Naive thymus-derived CD8-positive, alpha-beta T cell (primary cell): Measurements from ENCODE around the gene MGAT3. TPM values are rescaled to one million over a fixed set of nuclear protein-coding genes. Genes with fewer than 3 reads are reported as not detected.

Source experiments
- ATAC-seq, 2 donors: fragments of 150-1000 bp; cut with Tn5 transposase in 1 of 2; sonication (Bioruptor Pico), chemical (Tn5 transposase) in 1 of 2; 1 replicate in 1 of 2; 2 replicates in 1 of 2; pipeline ENCODE4 v1.10.0; 2021; ENCODE audit warnings: mild to moderate bottlenecking in 2 of 2, moderate library complexity in 2 of 2
- POLR2A ChIA-PET: fragments of 350-600 bp; sonication (Branson Sonifier 250); formaldehyde crosslinking; loops from one replicate; lab custom pipeline; 2021; ENCODE audit warnings: antibody characterized with exemption; lab: Charles Lee
- DNase-seq, 10 donors: peaks; one replicate each; pipeline versions ENCODE4 v3.0.0 to v3.0.0-alpha.2; 2020 to 2022
- H3K27ac Mint-ChIP-seq, 10 donors: one replicate each; pipeline ENCODE4 v1.8.0; 2020 to 2022; ENCODE audit warnings: mild to moderate bottlenecking in 10 of 10, mixed read lengths in 10 of 10, moderate library complexity in 4 of 10, inconsistent platforms in 1 of 10
- H3K27me3 Mint-ChIP-seq, 5 donors: one replicate each; pipeline ENCODE4 v1.8.0; 2021 to 2022; ENCODE audit warnings: mixed read lengths in 5 of 5
- H3K36me3 Mint-ChIP-seq, 3 donors: one replicate each; pipeline ENCODE4 v1.8.0; 2020 to 2022; ENCODE audit warnings: mixed read lengths in 3 of 3, mild to moderate bottlenecking in 2 of 3, inconsistent platforms in 1 of 3
- H3K4me1 Mint-ChIP-seq, 4 donors: one replicate each; pipeline ENCODE4 v1.8.0; 2021 to 2022; ENCODE audit warnings: mixed read lengths in 4 of 4
- H3K4me3 Mint-ChIP-seq, 10 donors: one replicate each; pipeline ENCODE4 v1.8.0; 2020 to 2022; ENCODE audit warnings: mild to moderate bottlenecking in 10 of 10, mixed read lengths in 10 of 10, moderate library complexity in 6 of 10, inconsistent platforms in 1 of 10
- H3K9me3 Mint-ChIP-seq, 9 donors: one replicate each; pipeline ENCODE4 v1.8.0; 2020 to 2022; ENCODE audit warnings: mixed read lengths in 9 of 9, mild to moderate bottlenecking in 3 of 9, inconsistent platforms in 1 of 9, moderate library complexity in 1 of 9
- polyA plus RNA-seq, 3 donors: library from polyadenylated mRNA; unstranded; fragments of 300-500 nt; fragmentation: Illumina TruSeq; gene quantifications; one replicate each; pipeline ENCODE4 v1.2.3, GENCODE V29; 2021
- total RNA-seq, 8 experiments: library from RNA in 2 of 8; stranded (reverse) in 2 of 8; gene quantifications; one replicate each; pipeline ENCODE4 v1.2.3 and lab custom pipeline; 2021 to 2026

The MGAT3 gene
- total and polyA plus RNA-seq, 5 experiments from 2014 or later, result 0.05 to 0.55 (median 0.27) TPM

DNA sequence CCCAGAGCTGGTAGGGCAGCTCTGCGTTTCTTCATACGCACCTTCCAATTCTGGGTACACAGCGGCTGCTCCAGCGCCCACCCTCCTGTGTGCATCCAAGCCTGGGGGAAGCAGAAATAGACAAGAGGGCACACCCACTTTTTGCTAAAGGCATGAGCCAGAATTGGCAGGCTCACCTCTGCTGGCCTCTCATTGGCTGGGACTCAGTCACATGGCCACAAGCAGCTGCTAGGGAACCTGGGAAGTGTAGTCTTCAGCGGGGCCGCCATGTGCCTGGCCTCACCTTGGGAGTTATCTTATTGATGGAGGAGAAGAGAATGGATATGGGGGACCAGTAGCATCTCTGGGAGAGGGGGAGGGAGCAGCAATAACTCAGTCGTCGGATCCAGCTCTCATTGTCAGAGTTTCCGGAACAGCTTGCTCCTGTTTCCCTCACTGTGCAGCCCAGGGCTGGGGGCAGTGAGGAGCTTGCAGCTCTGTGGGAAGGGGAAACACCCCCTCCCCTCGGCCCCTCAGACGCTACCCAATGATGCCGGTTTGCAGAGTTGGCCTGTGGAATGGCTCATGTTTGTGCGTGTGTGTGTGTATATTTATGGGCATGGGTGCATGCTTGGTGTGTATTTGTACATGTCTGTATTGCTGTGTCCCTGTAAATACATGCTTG is 33.5 kb downstream of the MGAT3 start:
- H3K36me3 Mint-ChIP-seq, result no peaks in the 10 kb centered on the region
- ATAC-seq (peak; percentile 100), DNase-seq (peak; percentile 52 to 88 (median 75))
- POLR2A ChIA-PET, result interaction anchor here (0.6 to 1.8 kb wide), 10 partner anchors 9 to 554 kb away, joined by 3 to 12 read pairs (median 4); partner anchors contain the start of genes ATF4, MIEF1 and TAB1
- H3K27me3 Mint-ChIP-seq, result no peaks in the 10 kb centered on the region
- H3K27ac Mint-ChIP-seq, result peak overlapping the region in 5 of 10 donors; percentile 25 to 82 (median 59)
- H3K9me3 Mint-ChIP-seq, result no peaks in the 10 kb centered on the region
- H3K4me3 Mint-ChIP-seq, result peak overlapping the region in 4 of 10 donors; percentile 51 to 81 (median 71)
- peaks cover 9 to 16% (median 14%) of the 10 kb centered on the region in 4 donors for H3K4me1 Mint-ChIP-seq

DNA sequence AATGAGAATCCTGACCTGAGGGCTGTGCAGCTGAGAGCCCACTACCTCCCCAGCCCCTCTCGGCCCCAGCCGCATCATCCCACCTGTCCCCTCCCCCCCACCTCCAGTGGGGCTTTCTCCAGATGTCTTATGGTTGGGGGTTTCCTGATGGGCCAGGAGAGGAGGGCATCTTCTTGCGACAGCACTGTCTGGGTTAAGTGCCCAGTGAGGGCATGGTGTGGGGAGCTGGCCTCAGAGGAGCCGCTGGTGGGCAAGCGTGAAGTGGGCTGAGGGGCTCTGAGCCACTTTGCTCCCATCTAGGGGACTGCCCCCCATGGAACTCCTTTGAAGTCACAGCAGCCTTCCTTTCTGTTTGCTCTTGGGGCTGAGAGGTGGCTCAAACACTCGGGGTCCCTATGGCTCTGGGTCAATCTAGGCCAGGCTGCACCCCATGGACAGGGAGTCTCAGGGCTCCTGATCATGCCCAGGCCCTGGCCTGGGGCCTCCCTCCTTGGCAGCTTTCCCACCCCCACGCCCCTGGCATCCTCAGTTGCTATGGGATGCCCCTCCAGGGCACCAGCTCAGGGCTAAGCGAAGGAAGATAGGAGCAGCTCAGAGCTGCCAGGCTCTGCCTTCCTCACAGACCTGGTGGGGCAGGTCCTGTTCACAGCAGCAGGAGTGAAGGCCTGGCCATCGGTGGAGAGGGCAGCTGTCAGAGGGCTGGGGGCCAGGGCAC is 34.3 kb downstream of the MGAT3 start:
- H3K36me3 Mint-ChIP-seq, result no peaks in the 10 kb centered on the region
- no peaks in the 10 kb centered on the region for H3K9me3 Mint-ChIP-seq
- peaks cover 9 to 16% (median 15%) of the 10 kb centered on the region in 4 donors for H3K4me1 Mint-ChIP-seq
- ATAC-seq (no peak), DNase-seq (no peak)
- H3K4me3 Mint-ChIP-seq, result no peak overlapping the region
- H3K27me3 Mint-ChIP-seq, result no peaks in the 10 kb centered on the region
- POLR2A ChIA-PET, result interaction anchor here (0.6 to 1.8 kb wide), 6 partner anchors 9 to 91 kb away, joined by 3 to 12 read pairs (median 4); partner anchors contain the start of genes ATF4, MIEF1 and TAB1
- no peak overlapping the region for H3K27ac Mint-ChIP-seq

DNA sequence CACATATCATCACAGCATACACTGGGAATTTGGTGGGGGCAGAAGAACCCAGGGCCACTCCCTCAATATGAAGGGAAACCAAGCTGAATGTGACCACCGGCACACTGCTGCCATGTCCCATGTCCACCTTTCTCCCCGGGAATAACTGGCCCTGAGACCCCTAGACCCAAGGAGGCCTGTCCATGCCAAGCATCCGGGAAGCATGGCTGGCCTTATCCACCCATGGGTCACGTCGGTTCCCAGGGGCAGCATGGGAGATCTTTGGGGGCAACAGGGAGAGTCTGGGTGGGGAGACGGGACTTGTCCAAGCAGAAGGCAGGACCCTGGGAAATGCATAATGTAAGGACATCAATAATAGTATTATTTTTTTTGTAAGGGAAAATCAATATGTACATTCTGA is 34.9 kb downstream of the MGAT3 start:
- no peak for ATAC-seq
- no peaks in the 10 kb centered on the region for H3K9me3 Mint-ChIP-seq
- H3K4me3 Mint-ChIP-seq, result no peak overlapping the region
- POLR2A ChIA-PET, result interaction anchor here (0.6 to 1.3 kb wide), 2 partner anchors 10 to 57 kb away, joined by 3 to 5 read pairs; no protein-coding TSS in a partner anchor
- H3K27me3 Mint-ChIP-seq, result no peaks in the 10 kb centered on the region
- H3K27ac Mint-ChIP-seq, result no peak overlapping the region
- no peaks in the 10 kb centered on the region for H3K36me3 Mint-ChIP-seq
- no peak for DNase-seq
- peaks cover 9 to 19% (median 16%) of the 10 kb centered on the region in 4 donors for H3K4me1 Mint-ChIP-seq

DNA sequence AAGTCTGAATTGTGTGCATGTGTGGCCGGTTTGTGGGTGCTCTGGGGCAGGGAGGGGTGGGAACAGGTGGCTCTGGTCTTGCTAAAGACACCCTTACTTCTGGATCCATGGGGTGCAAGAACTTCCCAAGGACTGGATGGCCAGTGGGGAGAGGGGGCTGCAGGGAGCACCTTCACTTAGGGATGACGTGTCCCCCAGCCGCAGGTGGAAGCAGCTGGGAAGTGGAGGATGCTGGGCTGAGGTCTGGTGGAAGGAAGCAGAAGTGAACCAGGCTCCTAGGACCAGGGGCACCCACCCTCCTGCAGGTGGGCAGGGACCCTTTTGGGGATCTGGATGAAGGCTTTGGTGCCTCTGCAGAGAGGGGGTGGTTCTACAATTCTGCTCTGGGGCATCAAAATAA is 35.4 kb downstream of the MGAT3 start:
- POLR2A ChIA-PET, result interaction anchor here (1.3 to 3.1 kb wide), 2 partner anchors 37 to 57 kb away, joined by 3 to 19 read pairs; no protein-coding TSS in a partner anchor
- Mint-ChIP-seq H3K36me3 (no peaks in the 10 kb centered on the region), H3K4me3 (no peak overlapping the region), H3K27ac (no peak overlapping the region), H3K27me3 (no peaks in the 10 kb centered on the region), H3K4me1 (peaks cover 9 to 19% (median 16%) of the 10 kb centered on the region in 4 donors), H3K9me3 (no peaks in the 10 kb centered on the region)
- ATAC-seq (no peak), DNase-seq (no peak)

DNA sequence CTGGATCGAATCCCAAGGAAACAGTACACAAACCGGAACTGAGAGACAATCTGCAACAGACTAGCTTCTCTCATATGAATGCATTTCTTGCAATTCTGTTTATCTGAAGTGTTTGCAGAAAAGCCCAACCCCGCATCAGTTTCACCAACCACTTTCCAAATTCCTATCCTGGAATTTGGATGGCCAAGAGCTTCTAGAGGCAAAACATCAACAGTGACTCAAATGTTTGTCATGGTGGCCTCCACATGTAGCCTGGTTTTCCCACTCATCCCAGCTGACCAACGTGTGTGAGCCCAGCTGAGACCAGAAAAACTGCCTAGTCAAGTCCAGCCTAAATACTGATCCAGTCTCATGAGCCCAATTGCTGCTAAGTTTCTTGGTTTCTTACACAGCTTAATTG is 36.9 kb downstream of the MGAT3 start:
- Mint-ChIP-seq H3K4me1 (peaks cover 9 to 20% (median 17%) of the 10 kb centered on the region in 4 donors), H3K36me3 (no peaks in the 10 kb centered on the region), H3K27ac (peak overlapping the region in 1 of 10 donors; percentile 28), H3K4me3 (no peak overlapping the region), H3K27me3 (no peaks in the 10 kb centered on the region), H3K9me3 (no peaks in the 10 kb centered on the region)
- POLR2A ChIA-PET, result interaction anchor here (0.5 to 3.1 kb wide), 6 partner anchors 9 to 96 kb away, joined by 3 to 19 read pairs (median 6); partner anchors contain the start of gene ATF4
- ATAC-seq (no peak), DNase-seq (no peak)

DNA sequence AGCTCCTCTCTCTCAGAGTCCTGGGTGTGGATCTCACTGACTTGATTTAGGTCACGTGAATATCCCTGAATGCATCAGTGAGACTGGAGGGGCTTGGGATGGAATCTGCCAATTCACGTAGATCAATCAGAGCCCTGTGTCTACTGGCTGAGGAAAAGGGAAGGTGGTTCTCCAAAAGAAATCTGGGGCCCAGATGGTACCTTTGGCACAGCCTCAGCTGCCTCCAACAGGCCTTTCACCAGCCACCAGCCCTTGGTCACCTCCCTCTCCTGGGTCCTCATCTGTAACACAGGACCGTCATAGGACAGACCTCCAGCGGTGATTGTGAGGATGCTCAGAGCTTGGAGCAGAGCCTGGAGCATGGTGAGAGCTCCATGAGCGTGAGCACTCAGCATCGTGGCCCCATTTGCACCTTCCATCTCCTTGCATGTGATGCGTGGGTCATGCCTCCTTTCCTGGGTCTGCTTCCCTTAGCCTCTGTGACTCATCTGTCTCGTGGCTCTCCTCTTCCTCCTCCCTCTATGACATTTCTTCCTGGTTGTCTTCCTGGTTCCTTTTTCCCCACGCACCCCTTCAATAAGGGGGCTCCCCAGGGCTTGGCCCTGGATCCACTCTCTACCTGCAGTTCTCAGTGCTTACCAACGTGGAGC is 37.8 kb downstream of the MGAT3 start:
- POLR2A ChIA-PET, result interaction anchor here (0.7 to 3.1 kb wide), 5 partner anchors 8 to 101 kb away, joined by 3 to 19 read pairs (median 4); no protein-coding TSS in a partner anchor
- ATAC-seq, result no peak
- H3K36me3 Mint-ChIP-seq, result no peaks in the 10 kb centered on the region

DNA sequence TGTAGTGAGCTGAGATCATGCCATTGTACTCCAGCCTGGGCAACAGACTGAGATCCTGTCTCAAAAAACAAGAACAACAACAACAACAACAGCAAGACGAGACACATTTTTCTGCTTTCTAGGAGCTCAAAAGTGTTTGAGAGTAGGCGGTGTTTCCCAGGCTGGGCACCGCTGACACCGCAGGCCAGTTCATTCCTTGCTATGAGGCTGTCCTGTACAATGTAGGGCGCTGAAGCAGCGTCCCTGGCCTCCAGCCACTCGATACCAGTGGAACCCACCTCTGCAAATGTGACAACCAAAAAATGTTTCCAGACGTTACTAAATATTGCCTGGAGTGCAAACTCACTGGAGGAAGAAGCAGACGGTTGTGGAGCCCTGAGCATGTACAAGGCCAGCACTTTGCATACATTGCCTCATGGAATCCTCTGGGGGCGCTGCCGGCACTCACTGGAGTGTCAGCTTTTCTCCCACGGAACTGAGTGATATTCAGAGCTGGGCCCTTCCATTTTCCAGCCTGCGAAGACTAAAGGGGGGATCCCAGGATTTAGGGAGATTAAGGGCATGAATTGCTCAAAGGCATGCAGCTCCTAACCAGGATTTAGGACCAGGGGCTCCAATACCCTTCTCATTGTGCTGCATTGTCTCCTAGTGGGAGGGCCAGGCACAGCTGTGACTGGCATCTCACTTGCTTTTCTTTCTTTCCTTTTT is 39.5 kb downstream of the MGAT3 start:
- POLR2A ChIA-PET, result interaction anchor here (0.7 to 2.6 kb wide), 8 partner anchors 24 to 116 kb away, joined by 3 to 11 read pairs (median 4); partner anchors contain the start of gene TAB1
- peak; percentile 78 to 88 for ATAC-seq
- H3K4me1 Mint-ChIP-seq, result peaks cover 1 to 12% (median 7%) of the 10 kb centered on the region in 4 donors
- no peak overlapping the region for H3K4me3 Mint-ChIP-seq
- no peaks in the 10 kb centered on the region for H3K36me3 Mint-ChIP-seq
- no peaks in the 10 kb centered on the region for H3K27me3 Mint-ChIP-seq
- no peaks in the 10 kb centered on the region for H3K9me3 Mint-ChIP-seq
- peak overlapping the region in 2 of 10 donors; percentile 35 to 58 for H3K27ac Mint-ChIP-seq
- DNase-seq, result peak in 9 of 10 donors; percentile 27 to 49 (median 41)

More for the DNA sequence above, 37.8 kb downstream of the MGAT3 start:
- H3K27ac Mint-ChIP-seq, result peak overlapping the region in 1 of 10 donors; percentile 7
- H3K27me3 Mint-ChIP-seq, result no peaks in the 10 kb centered on the region
- DNase-seq, result no peak
- H3K4me1 Mint-ChIP-seq, result peaks cover 9 to 20% (median 13%) of the 10 kb centered on the region in 4 donors
- no peak overlapping the region for H3K4me3 Mint-ChIP-seq
- H3K9me3 Mint-ChIP-seq, result no peaks in the 10 kb centered on the region

DNA sequence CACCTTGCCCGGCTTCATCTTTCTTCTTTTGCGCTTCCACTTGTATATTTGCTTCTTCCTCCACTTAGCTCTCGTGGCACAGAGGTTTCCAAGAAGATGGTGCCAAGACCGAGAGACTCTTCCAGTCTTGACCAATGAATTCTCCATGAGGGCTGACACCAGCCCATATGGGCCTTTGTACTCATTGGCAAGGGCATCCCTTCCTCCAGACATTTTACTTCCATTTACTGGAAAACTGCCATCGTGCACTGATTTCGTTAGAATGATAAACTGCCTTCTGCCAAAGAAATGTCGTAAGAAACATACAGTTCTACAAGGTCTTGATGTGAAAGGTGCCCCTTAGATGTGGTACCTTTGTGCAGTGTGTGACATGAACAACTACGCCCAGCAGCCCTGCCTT is 40.6 kb downstream of the MGAT3 start:
- POLR2A ChIA-PET, result interaction anchor here (0.7 to 2.6 kb wide), 5 partner anchors 23 to 1033 kb away, joined by 3 to 11 read pairs (median 4); partner anchors contain the start of gene ATF4
- ATAC-seq (no peak), DNase-seq (no peak)
- Mint-ChIP-seq H3K27me3 (no peaks in the 10 kb centered on the region), H3K27ac (peak overlapping the region in 2 of 10 donors; percentile 44 to 63), H3K4me1 (peaks cover 12 to 19% (median 15%) of the 10 kb centered on the region in 4 donors), H3K4me3 (no peak overlapping the region), H3K9me3 (no peaks in the 10 kb centered on the region), H3K36me3 (no peaks in the 10 kb centered on the region)

DNA sequence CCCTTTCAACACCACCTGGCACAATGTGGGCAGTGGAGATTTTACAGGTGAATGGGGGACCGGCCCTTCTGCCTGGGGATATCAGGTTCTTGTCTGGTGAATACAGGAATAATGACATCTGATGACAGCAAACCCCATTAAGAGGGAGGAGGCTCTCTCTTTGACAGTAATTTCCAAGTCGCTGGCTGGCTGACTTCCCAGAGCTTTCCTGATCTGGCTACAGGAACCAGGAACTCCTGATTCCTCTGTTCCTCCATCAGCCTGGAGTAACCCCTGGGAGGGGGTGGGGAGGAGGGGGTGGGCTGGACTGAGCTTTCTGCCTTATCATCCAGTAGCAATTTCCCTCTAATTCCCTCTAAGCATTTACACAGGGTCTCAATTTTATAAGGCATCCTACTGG is 41.6 kb downstream of the MGAT3 start:
- Mint-ChIP-seq H3K4me3 (no peak overlapping the region), H3K9me3 (no peaks in the 10 kb centered on the region), H3K36me3 (no peaks in the 10 kb centered on the region), H3K4me1 (peaks cover 10 to 25% (median 19%) of the 10 kb centered on the region in 4 donors), H3K27ac (peak overlapping the region in 1 of 10 donors; percentile 17), H3K27me3 (no peaks in the 10 kb centered on the region)
- POLR2A ChIA-PET, result interaction anchor here (0.7 to 1.5 kb wide), 2 partner anchors 22 to 58 kb away, joined by 3 to 5 read pairs; partner anchors contain the start of gene ATF4
- DNase-seq (no peak), ATAC-seq (no peak)

DNA sequence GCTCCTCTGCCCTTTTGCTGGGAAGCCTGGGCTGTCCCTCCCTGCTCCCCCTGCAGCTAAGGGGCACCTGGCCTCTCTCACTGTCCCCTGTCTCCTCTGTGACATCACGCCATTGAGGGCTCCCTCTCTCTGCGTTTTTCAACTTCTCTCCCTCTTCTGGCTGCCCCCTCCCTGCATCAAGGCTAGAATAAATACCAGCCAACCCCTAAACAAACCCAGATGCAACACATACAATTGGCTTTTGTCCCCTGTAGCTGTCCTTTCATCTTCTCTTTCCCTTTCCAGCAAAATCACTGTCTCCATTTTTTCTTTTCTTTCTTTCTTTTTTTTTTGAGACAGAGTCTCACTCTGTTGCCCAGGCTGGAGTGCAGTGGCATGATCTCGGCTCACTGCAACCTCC is 42.0 kb downstream of the MGAT3 start:
- H3K27ac Mint-ChIP-seq, result peak overlapping the region in 1 of 10 donors; percentile 44
- peaks cover 10 to 27% (median 22%) of the 10 kb centered on the region in 4 donors for H3K4me1 Mint-ChIP-seq
- POLR2A ChIA-PET, result interaction anchor here (0.7 to 1.5 kb wide), 2 partner anchors 21 to 58 kb away, joined by 3 to 5 read pairs; partner anchors contain the start of gene ATF4
- ATAC-seq (no peak), DNase-seq (no peak)
- no peaks in the 10 kb centered on the region for H3K27me3 Mint-ChIP-seq
- peaks cover 0 to 4% (median 0%) of the 10 kb centered on the region in 3 donors for H3K36me3 Mint-ChIP-seq
- no peaks in the 10 kb centered on the region for H3K9me3 Mint-ChIP-seq
- H3K4me3 Mint-ChIP-seq, result no peak overlapping the region

DNA sequence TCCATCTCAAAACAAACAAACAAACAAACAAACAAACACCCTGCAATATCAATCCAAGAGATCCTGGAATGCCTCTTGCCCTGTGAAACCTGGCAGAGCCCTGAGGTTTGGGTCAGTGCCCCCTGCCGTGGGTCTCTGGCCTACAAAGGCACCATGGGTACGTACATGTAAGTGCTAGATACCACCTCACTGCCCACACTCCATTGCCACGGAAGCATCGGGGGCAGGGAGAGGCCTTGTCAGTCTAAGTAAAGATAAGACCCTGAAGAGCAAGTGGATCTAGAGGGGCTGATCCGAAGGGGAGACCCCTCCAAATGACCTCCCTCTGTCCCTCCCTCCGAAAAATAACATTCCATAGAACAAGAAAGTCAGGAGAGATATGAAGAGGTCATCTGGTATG is 43.3 kb downstream of the MGAT3 start:
- DNase-seq (no peak), ATAC-seq (no peak)
- Mint-ChIP-seq H3K27me3 (no peaks in the 10 kb centered on the region), H3K36me3 (peaks cover 0 to 13% (median 4%) of the 10 kb centered on the region in 3 donors), H3K9me3 (no peaks in the 10 kb centered on the region), H3K4me3 (peak overlapping the region in 3 of 10 donors; percentile 2 to 62 (median 10)), H3K4me1 (peaks cover 10 to 35% (median 28%) of the 10 kb centered on the region in 4 donors), H3K27ac (peak overlapping the region in 2 of 10 donors; percentile 40 to 73)
- POLR2A ChIA-PET, result interaction anchor here (2.6 to 6.5 kb wide), 2 partner anchors 15 to 21 kb away, joined by 14 to 72 read pairs; partner anchors contain the start of gene ATF4
